ENCODE results near the gene ZC3H4. TPM values are rescaled to one million over a fixed set of nuclear protein-coding genes. Genes with fewer than 3 reads are reported as not detected.

Gene ZC3H4
- total RNA-seq, 1 experiment from 2014 or later = 45.1 TPM

- TF ChIP-seq RAD21 (IDR thresholded peaks at IDR 0.05; ENCODE audit: low read depth) (no peak), ELF1 (IDR thresholded peaks at IDR 0.05; ENCODE audit: borderline replicate concordance, low read depth) (no peak), POLR2A (IDR thresholded peaks at IDR 0.05; ENCODE audit: borderline replicate concordance, extremely low read depth, insufficient read depth, insufficient read length) (no peak), YY1 (IDR thresholded peaks at IDR 0.05; ENCODE audit: extremely low read depth, insufficient replicate concordance, low read depth, low read length) (no peak)
These were observed 90.2 kb downstream of the ZC3H4 start (continued) for GRCh38 chr19:47023448-47023794.

GRCh38 chr19:47022541-47023447 lies 90.8 kb downstream of the ZC3H4 start:
- Histone ChIP-seq H2AFZ (ENCODE audit: low read depth, low read length, poor library complexity, severe bottlenecking) (no peak overlapping the region), H3K4me3 (replicated peaks in 1 of 2; ENCODE audit: low read depth in 1 of 2, low read length in 2 of 2) (no peak overlapping the region), H4K20me1 (ENCODE audit: insufficient read depth) (no peaks in the 10 kb centered on the region), H3K36me3 (ENCODE audit: control insufficient read depth in 1 of 2, insufficient read depth in 2 of 2, low read length in 2 of 2) (no peaks in the 10 kb centered on the region), H3K27me3 (ENCODE audit: insufficient read depth, low read length) (no peaks in the 10 kb centered on the region), H3K9me3 (ENCODE audit: control insufficient read depth in 1 of 2, insufficient read depth in 1 of 2, low read depth in 1 of 2, low read length in 2 of 2) (no peaks in the 10 kb centered on the region), H3K27ac (ENCODE audit: low read depth, low read length) (no peak overlapping the region), H3K9ac (ENCODE audit: low read length) (no peak overlapping the region), H3K79me2 (ENCODE audit: insufficient read depth, low read length) (no peaks in the 10 kb centered on the region), H3K9me2 (ENCODE audit: insufficient read depth) (no peaks in the 10 kb centered on the region), H3K4me2 (ENCODE audit: low read length) (no peak overlapping the region), H3K4me1 (ENCODE audit: control insufficient read depth in 1 of 2, insufficient read depth in 2 of 2, low read length in 2 of 2) (peaks cover 3 to 15% of the 10 kb centered on the region in 2 experiments; a peak in 3 of 4 replicates)
- intact Hi-C loops (cut with micrococcal nuclease) = no loop called here
- TF ChIP-seq SP1 (IDR thresholded peaks at IDR 0.05; ENCODE audit: low read depth) = no peak
- TF ChIP-seq ZFX (IDR thresholded peaks at IDR 0.05) = no peak
- no peak for TF ChIP-seq FOSL1 (IDR thresholded peaks at IDR 0.05; ENCODE audit: low read depth)
- TF ChIP-seq JUND (IDR thresholded peaks at IDR 0.05) = no peak
- CTCF ChIA-PET = no interaction called here
- ATAC-seq = no peak
- no TSS peak for BruUV-seq (replicated peaks)
- RAD21 ChIA-PET (ENCODE audit: low non-redundant PET in 1 of 2, low total read pairs in 2 of 2, uncharacterized antibody in 2 of 2, unreplicated experiment in 2 of 2) = no interaction called here
- no peak for DNase-seq (ENCODE audit: low read depth, low spot score)
- POLR2A ChIA-PET = interaction anchor here (0.7 kb wide), 1 partner anchor 121 kb away, joined by 5 read pairs; no protein-coding TSS in a partner anchor

- CTCF ChIA-PET = no interaction called here
- H3K4me3 ChIP-seq (replicated peaks in 1 of 2; ENCODE audit: low read depth in 1 of 2, low read length in 2 of 2) = no peak overlapping the region
- no peaks in the 10 kb centered on the region for H3K9me2 ChIP-seq (ENCODE audit: insufficient read depth)
- no TSS peak for BruUV-seq (replicated peaks)
- intact Hi-C loops (cut with micrococcal nuclease) = no loop called here
- no peaks in the 10 kb centered on the region for H3K9me3 ChIP-seq (ENCODE audit: control insufficient read depth in 1 of 2, insufficient read depth in 1 of 2, low read depth in 1 of 2, low read length in 2 of 2)
- no peaks in the 10 kb centered on the region for H3K36me3 ChIP-seq (ENCODE audit: control insufficient read depth in 1 of 2, insufficient read depth in 2 of 2, low read length in 2 of 2)
- peaks cover 3 to 15% of the 10 kb centered on the region in 2 experiments; a peak in 3 of 4 replicates for H3K4me1 ChIP-seq (ENCODE audit: control insufficient read depth in 1 of 2, insufficient read depth in 2 of 2, low read length in 2 of 2)
- no peak overlapping the region for H3K4me2 ChIP-seq (ENCODE audit: low read length)
- TF ChIP-seq RAD21 (IDR thresholded peaks at IDR 0.05; ENCODE audit: low read depth) (no peak), SRF (IDR thresholded peaks at IDR 0.05; ENCODE audit: low read depth) (no peak), EGR1 (IDR thresholded peaks at IDR 0.05; ENCODE audit: low read depth) (no peak), ZNF274 (IDR thresholded peaks at IDR 0.05; ENCODE audit: low read depth, low read length) (no peak), ELF1 (IDR thresholded peaks at IDR 0.05; ENCODE audit: borderline replicate concordance, low read depth) (no peak), EZH2phosphoT487 (IDR thresholded peaks at IDR 0.05; ENCODE audit: borderline replicate concordance) (no peak), YY1 (IDR thresholded peaks at IDR 0.05; ENCODE audit: extremely low read depth, insufficient replicate concordance, low read depth, low read length) (no peak)
- TF ChIP-seq, protein P1, sequence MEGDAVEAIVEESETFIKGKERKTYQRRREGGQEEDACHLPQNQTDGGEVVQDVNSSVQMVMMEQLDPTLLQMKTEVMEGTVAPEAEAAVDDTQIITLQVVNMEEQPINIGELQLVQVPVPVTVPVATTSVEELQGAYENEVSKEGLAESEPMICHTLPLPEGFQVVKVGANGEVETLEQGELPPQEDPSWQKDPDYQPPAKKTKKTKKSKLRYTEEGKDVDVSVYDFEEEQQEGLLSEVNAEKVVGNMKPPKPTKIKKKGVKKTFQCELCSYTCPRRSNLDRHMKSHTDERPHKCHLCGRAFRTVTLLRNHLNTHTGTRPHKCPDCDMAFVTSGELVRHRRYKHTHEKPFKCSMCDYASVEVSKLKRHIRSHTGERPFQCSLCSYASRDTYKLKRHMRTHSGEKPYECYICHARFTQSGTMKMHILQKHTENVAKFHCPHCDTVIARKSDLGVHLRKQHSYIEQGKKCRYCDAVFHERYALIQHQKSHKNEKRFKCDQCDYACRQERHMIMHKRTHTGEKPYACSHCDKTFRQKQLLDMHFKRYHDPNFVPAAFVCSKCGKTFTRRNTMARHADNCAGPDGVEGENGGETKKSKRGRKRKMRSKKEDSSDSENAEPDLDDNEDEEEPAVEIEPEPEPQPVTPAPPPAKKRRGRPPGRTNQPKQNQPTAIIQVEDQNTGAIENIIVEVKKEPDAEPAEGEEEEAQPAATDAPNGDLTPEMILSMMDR (IDR thresholded peaks at IDR 0.05 in 2 of 3, conservative IDR thresholded peaks at IDR 0.05 in 1 of 3; ENCODE audit: borderline replicate concordance in 1 of 3, insufficient read depth in 1 of 3, low read depth in 2 of 3, low read length in 2 of 3) = no peak
- no peaks in the 10 kb centered on the region for H3K27me3 ChIP-seq (ENCODE audit: insufficient read depth, low read length)
- H4K20me1 ChIP-seq (ENCODE audit: insufficient read depth) = no peaks in the 10 kb centered on the region
- H3K27ac ChIP-seq (ENCODE audit: low read depth, low read length) = no peak overlapping the region
- DNase-seq (ENCODE audit: low read depth, low spot score) = no peak
- no peak overlapping the region for H3K9ac ChIP-seq (ENCODE audit: low read length)
- ATAC-seq = no peak
- no peak overlapping the region for H2AFZ ChIP-seq (ENCODE audit: low read depth, low read length, poor library complexity, severe bottlenecking)
- RAD21 ChIA-PET (ENCODE audit: low non-redundant PET in 1 of 2, low total read pairs in 2 of 2, uncharacterized antibody in 2 of 2, unreplicated experiment in 2 of 2) = no interaction called here
- H3K79me2 ChIP-seq (ENCODE audit: insufficient read depth, low read length) = no peaks in the 10 kb centered on the region
- POLR2A ChIA-PET = no interaction called here
These were observed 91.4 kb downstream of the ZC3H4 start for GRCh38 chr19:47022140-47022536.
